SK-N-SH (cell line): Measurements from ENCODE around the gene TNFRSF18. TPM values are rescaled to one million over a fixed set of nuclear protein-coding genes. Genes with fewer than 3 reads are reported as not detected.
A peak's percentile ranks its signal among the peaks of the same experiment; 100 is the strongest.

ENCODE experiments used
- CTCF ChIA-PET: fragments of 300-600, 350-600 bp; formaldehyde crosslinking; extraction: SDS; loops from one replicate; lab custom pipeline; 2021; lab: Yijun Ruan, JAX
- POLR2A ChIA-PET: fragments of 350-600 bp; sonication (Branson Sonifier 250); formaldehyde crosslinking; extraction: SDS; loops from one replicate; lab custom pipeline; 2020; ENCODE audit warnings: antibody characterized with exemption, inconsistent platforms; lab: Yijun Ruan, JAX
- DNase-seq: peaks from one replicate; pipeline ENCODE4 v3.0.0; 2012
- H2AFZ ChIP-seq: fragments of 200-600 bp; sonication (generic); 2 replicates; pipeline ENCODE4 v1.8.1; 2016; ENCODE audit warnings: antibody characterized with exemption, mild to moderate bottlenecking, low read depth
- H3F3A ChIP-seq: fragments of 200-600 bp; sonication (generic); replicated peaks from 2 replicates; pipeline ENCODE3; 2016; ENCODE audit warnings: antibody characterized with exemption, mild to moderate bottlenecking; ENCODE audit not compliant: insufficient read depth
- H3K27ac ChIP-seq, 2 experiments: fragments of 200-500 bp in 1 of 2; fragments of 200-600 bp in 1 of 2; sonication (Bioruptor generic) in 1 of 2; sonication (generic), shearing (Covaris generic) in 1 of 2; 2 replicates each; pipeline versions ENCODE4 v1.5.1 to v1.6.1; 2014 to 2016; ENCODE audit warnings: low read depth in 2 of 2, inconsistent platforms in 1 of 2, low read length in 1 of 2, mild to moderate bottlenecking in 1 of 2, mixed read lengths in 1 of 2
- H3K27me3 ChIP-seq: fragments of 200-600 bp; sonication (generic), shearing (Covaris generic); 2 replicates; pipeline ENCODE4 v1.6.1; 2016; ENCODE audit warnings: mixed run types; ENCODE audit not compliant: insufficient read depth
- H3K36me3 ChIP-seq, 2 experiments: fragments of 200-500 bp in 1 of 2; fragments of 200-600 bp in 1 of 2; sonication (Bioruptor generic) in 1 of 2; sonication (generic) in 1 of 2; replicated peaks in 1 of 2; 2 replicates each; pipeline versions ENCODE3 to v1.5.1; 2014 to 2016; ENCODE audit warnings: low read length in 1 of 2, mild to moderate bottlenecking in 1 of 2; ENCODE audit not compliant: insufficient read depth in 2 of 2, control insufficient read depth in 1 of 2
- H3K4me1 ChIP-seq, 2 experiments: fragments of 200-500 bp in 1 of 2; fragments of 200-600 bp in 1 of 2; sonication (Bioruptor generic) in 1 of 2; sonication (generic), shearing (Covaris generic) in 1 of 2; 2 replicates each; pipeline versions ENCODE4 v1.5.1 to v1.6.1; 2014 to 2016; ENCODE audit warnings: low read depth in 1 of 2, low read length in 1 of 2, mixed run types in 1 of 2; ENCODE audit not compliant: insufficient read depth in 2 of 2, control insufficient read depth in 1 of 2
- H3K4me2 ChIP-seq: fragments of 200-600 bp; sonication (generic), shearing (Covaris generic); 2 replicates; pipeline ENCODE4 v1.6.1; 2017; ENCODE audit warnings: mixed run types
- H3K4me3 ChIP-seq, 2 experiments: fragments of 200-500 bp in 1 of 2; fragments of 200-600 bp in 1 of 2; sonication (Bioruptor generic) in 1 of 2; sonication (generic), shearing (Covaris generic) in 1 of 2; 2 replicates each; pipeline versions ENCODE4 v1.5.1 to v1.8.1; 2014 to 2016; ENCODE audit warnings: low read depth in 2 of 2, inconsistent platforms in 1 of 2, low read length in 1 of 2, mild to moderate bottlenecking in 1 of 2, mixed read lengths in 1 of 2, moderate library complexity in 1 of 2
- H3K79me2 ChIP-seq: fragments of 200-600 bp; sonication (generic); 2 replicates; pipeline ENCODE4 v1.8.1; 2017; ENCODE audit warnings: mild to moderate bottlenecking; ENCODE audit not compliant: insufficient read depth
- H3K9ac ChIP-seq: fragments of 200-600 bp; sonication (generic); 2 replicates; pipeline ENCODE4 v1.6.1; 2017; ENCODE audit warnings: mixed run types
- H3K9me2 ChIP-seq: fragments of 200-600 bp; sonication (generic); 2 replicates; pipeline ENCODE4 v1.6.1; 2017; ENCODE audit warnings: mixed run types
- H3K9me3 ChIP-seq: fragments of 200-600 bp; sonication (generic); 2 replicates; pipeline ENCODE4 v1.6.1; 2017; ENCODE audit warnings: mixed run types, mild to moderate bottlenecking, moderate library complexity
- H4K20me1 ChIP-seq: fragments of 200-600 bp; sonication (generic); 2 replicates; pipeline ENCODE4 v1.6.1; 2017; ENCODE audit warnings: mild to moderate bottlenecking, mixed run types; ENCODE audit not compliant: insufficient read depth
- FOSL2 ChIP-seq: IDR thresholded peaks from 2 replicates; pipeline ENCODE4 v1.4.0; 2012; ENCODE audit warnings: low read depth, mild to moderate bottlenecking, moderate library complexity, borderline replicate concordance
- FOXJ3 ChIP-seq: sonication (generic); formaldehyde crosslinking; IDR thresholded peaks from 2 replicates; pipeline ENCODE4 v1.5.1; 2020; ENCODE audit warnings: mild to moderate bottlenecking, missing genetic modification reagents
- FOXM1 ChIP-seq: IDR thresholded peaks from 2 replicates; pipeline ENCODE4 v1.4.0; 2012; ENCODE audit warnings: low read depth, mild to moderate bottlenecking
- JUND ChIP-seq: IDR thresholded peaks from 2 replicates; pipeline ENCODE4 v1.4.0; 2012
- MAX ChIP-seq: IDR thresholded peaks from 2 replicates; pipeline ENCODE4 v1.4.0; 2012; ENCODE audit warnings: low read depth
- MXI1 ChIP-seq: IDR thresholded peaks from 2 replicates; pipeline ENCODE4 v1.6.1; 2012; ENCODE audit warnings: mild to moderate bottlenecking, low read depth, low read length, improper control_type of control experiment
- NFIC ChIP-seq: IDR thresholded peaks from 2 replicates; pipeline ENCODE4 v1.4.0; 2012; ENCODE audit warnings: borderline replicate concordance
- NRF1 ChIP-seq: IDR thresholded peaks from 2 replicates; pipeline ENCODE4 v1.6.1; 2012; ENCODE audit warnings: low read depth, mild to moderate bottlenecking, low read length
- PBX3 ChIP-seq: IDR thresholded peaks from 2 replicates; pipeline ENCODE4; 2012
- POLR2AphosphoS5 ChIP-seq: IDR thresholded peaks from 2 replicates; pipeline ENCODE4 v1.6.1; 2012; ENCODE audit warnings: low read depth, low read length
- RCOR1 ChIP-seq: fragments of 150-350 bp; IDR thresholded peaks from 2 replicates; pipeline ENCODE4 v1.6.1; 2017; ENCODE audit warnings: antibody characterized with exemption, low read length
- RFX5 ChIP-seq: IDR thresholded peaks from 2 replicates; pipeline ENCODE4 v1.6.1; 2012; ENCODE audit warnings: mild to moderate bottlenecking, improper control_type of control experiment, low read length
- RXRA ChIP-seq: IDR thresholded peaks from 2 replicates; pipeline ENCODE4 v1.4.0; 2012; ENCODE audit warnings: low read depth, mild to moderate bottlenecking, borderline replicate concordance
- TAF1 ChIP-seq: IDR thresholded peaks from 2 replicates; pipeline ENCODE4 v1.6.1; 2012; ENCODE audit warnings: low read depth, mild to moderate bottlenecking, low read length, moderate library complexity, borderline replicate concordance
- TCF12 ChIP-seq: IDR thresholded peaks from 2 replicates; pipeline ENCODE4 v1.4.0; 2012
- USF1 ChIP-seq: IDR thresholded peaks from 2 replicates; pipeline ENCODE4 v1.4.0; 2012; ENCODE audit warnings: low read depth, borderline replicate concordance
- YY1 ChIP-seq: IDR thresholded peaks from 2 replicates; pipeline ENCODE4 v1.4.0; 2012; ENCODE audit warnings: low read depth, mild to moderate bottlenecking
- WGBS: methylation state at CpG from one replicate; pipeline ENCODE4 v1.1.6; 2017; ENCODE audit warnings: low lambda C conversion rate; 5-methylcytosine and 5-hydroxymethylcytosine counted together
- polyA plus RNA-seq, 3 experiments: library from polyadenylated mRNA; depleted of rRNA; stranded (reverse); fragments of >200 nt; gene quantifications; 2 replicates each; pipeline ENCODE4 v1.2.3, GENCODE V29; 2012
- TF ChIP-seq, protein P1 (sequence below): IDR thresholded peaks from 2 replicates; pipeline ENCODE4 v1.4.0; 2012; ENCODE audit warnings: low read depth, borderline replicate concordance

Gene TNFRSF18
- polyA plus RNA-seq, 1 of the 3 experiments (the other 2 are of a cell fraction), result 0.05 TPM

DNA sequence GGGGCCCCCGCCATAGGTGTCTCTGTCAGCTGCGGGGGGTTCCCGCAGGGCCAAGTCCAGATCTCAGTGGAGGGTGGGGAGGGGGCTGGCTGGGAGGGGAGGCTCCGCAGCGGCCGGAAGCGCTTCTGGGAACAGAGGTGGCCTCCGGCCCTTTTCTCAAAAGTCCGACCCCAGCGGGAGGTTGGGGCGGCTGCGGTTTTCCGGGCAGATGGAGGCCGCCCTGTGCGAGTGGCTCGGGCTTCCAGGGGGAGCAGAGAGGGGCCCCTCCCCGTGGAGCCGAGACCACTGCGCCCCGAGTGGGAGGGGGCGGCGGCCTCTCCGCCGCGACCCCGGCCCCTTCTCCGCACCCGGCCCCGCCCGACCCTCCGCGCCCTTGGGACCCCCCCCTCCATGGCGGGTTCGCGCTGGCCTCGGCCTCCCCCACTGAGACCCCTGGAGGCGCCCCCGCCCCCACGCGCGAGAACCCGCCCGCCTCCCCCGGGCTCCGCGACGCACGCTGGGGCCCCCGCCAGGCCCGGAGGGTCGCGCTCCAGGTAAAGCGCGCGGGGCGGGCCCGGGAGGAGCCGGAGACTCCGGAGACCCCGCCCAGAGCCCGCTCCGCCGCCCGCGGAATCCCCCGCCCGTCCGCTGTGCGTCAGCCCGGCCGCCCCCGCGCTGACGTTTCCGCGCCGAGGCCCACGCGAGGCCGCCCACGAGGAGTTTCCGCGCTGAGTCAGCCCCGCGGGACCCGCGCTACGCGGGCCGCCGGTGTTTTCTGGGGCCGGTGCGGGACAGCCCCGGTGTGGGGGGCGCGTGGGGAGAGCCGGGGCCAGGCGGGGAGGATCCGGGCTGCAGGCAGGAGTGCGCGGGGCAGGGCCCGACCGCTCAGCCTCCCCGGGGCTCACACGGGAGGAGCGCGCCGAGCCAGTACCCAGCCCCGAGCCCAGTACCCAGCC lies 5.2 kb downstream of the TNFRSF18 start:
- Histone ChIP-seq H3K4me3 (peak overlapping the region in 1 of 2 experiments; percentile 19; a peak in 1 of 4 replicates), H2AFZ (no peak overlapping the region), H4K20me1 (no peaks in the 10 kb centered on the region), H3K9me3 (no peaks in the 10 kb centered on the region), H3K36me3 (no peaks in the 10 kb centered on the region)
- CTCF ChIA-PET, result interaction anchor here (1.2 to 1.3 kb wide), 2 partner anchors 19 to 79 kb away, joined by 3 read pairs; no protein-coding TSS in a partner anchor
- DNase-seq, result peak; percentile 76
- TF ChIP-seq NRF1 (no peak), RXRA (no peak), RFX5 (no peak), USF1 (no peak), FOXM1 (no peak), MAX (no peak), TAF1 (no peak), JUND (no peak), PBX3 (no peak), NFIC (no peak), YY1 (no peak), MXI1 (no peak), POLR2AphosphoS5 (no peak), FOXJ3 (CRISPR knock-in tag) (no peak), TCF12 (no peak), RCOR1 (no peak), FOSL2 (no peak)
- TF ChIP-seq, protein P1, sequence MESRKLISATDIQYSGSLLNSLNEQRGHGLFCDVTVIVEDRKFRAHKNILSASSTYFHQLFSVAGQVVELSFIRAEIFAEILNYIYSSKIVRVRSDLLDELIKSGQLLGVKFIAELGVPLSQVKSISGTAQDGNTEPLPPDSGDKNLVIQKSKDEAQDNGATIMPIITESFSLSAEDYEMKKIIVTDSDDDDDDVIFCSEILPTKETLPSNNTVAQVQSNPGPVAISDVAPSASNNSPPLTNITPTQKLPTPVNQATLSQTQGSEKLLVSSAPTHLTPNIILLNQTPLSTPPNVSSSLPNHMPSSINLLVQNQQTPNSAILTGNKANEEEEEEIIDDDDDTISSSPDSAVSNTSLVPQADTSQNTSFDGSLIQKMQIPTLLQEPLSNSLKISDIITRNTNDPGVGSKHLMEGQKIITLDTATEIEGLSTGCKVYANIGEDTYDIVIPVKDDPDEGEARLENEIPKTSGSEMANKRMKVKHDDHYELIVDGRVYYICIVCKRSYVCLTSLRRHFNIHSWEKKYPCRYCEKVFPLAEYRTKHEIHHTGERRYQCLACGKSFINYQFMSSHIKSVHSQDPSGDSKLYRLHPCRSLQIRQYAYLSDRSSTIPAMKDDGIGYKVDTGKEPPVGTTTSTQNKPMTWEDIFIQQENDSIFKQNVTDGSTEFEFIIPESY, result no peak
- TF ChIP-seq, all 33 proteins: peak for 0
- Histone ChIP-seq H3K27ac (no peak overlapping the region), H3K9ac (no peak overlapping the region), H3K79me2 (no peaks in the 10 kb centered on the region), H3K9me2 (no peaks in the 10 kb centered on the region), H3F3A (no peaks in the 10 kb centered on the region), H3K27me3 (no peaks in the 10 kb centered on the region), H3K4me1 (peaks cover 0 to 3% of the 10 kb centered on the region in 2 experiments; a peak in 1 of 4 replicates), H3K4me2 (peak overlapping the region; percentile 59; the same call in 1 of the 2 replicates)
- no CpG with 5 or more reads among the region's 109 CpGs for WGBS
- POLR2A ChIA-PET, result no interaction called here
